HG03558 (cell line): Measurements from ENCODE around the gene KRTAP19-6.
"Not testable (repeated sequence)": the region's sequence is repeated elsewhere in the genome, so short reads cannot be mapped to it uniquely, and the experiment has no call there.

Experiments used
- ATAC-seq: cut with Tn5 transposase; IDR thresholded peaks from one replicate; pipeline ENCODE4 v1.9.1; 2021; ENCODE audit warnings: moderate number of reproducible peaks; ENCODE audit not compliant: unreplicated experiment; ENCODE audit errors: extremely low read depth

KRTAP19-6 gene, protein sequence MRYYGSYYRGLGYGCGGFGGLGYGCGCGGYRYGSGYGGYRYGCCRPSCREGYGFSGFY

DNA sequence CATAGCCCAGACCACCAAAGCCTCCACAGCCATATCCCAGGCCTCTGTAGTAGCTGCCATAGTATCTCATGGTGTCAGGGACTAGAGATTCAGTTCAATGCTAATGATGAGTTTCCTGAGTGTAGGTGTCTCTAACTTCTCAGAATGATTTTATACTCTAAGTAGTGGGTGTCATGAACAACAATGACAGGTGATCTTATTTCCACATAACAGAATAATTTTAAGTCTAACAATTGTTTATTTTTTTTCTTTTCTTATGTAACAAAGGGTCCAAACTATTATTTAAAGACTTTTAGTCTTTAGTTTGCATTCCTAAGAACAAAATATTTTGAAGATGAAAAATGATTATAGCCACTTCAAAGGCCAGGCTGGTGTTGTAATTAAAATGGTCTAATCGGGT lies at the start of gene KRTAP19-6:
Gene KRTAP19-6 (minus strand): TSS at position 101 of the 400 bp plus-strand sequence. CDS start 31 bp downstream, at position 70.
- no peak for ATAC-seq

DNA sequence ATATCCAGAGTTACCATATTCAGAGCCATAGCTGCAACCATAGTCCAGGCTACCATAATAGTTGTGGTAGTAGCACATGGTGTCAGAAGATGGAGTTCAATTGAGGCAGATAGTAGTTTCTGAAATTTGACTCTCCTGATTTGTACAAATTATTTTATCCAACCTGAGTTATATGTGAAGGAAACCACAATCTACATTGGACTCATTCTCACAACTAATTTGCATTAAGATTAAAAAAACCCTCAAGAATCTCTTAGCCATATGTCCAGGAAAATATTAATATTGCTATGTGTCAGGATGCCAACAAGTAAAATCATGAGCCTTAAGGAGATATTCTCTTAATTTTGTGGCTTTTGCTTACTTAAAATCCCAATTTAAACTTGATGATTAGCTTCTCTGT lies 48.6 kb upstream of the KRTAP19-6 start, which contains the start of gene KRTAP22-2:
Gene KRTAP22-2 (minus strand): TSS at position 101 of the 400 bp plus-strand sequence.
- ATAC-seq, result no peak

DNA sequence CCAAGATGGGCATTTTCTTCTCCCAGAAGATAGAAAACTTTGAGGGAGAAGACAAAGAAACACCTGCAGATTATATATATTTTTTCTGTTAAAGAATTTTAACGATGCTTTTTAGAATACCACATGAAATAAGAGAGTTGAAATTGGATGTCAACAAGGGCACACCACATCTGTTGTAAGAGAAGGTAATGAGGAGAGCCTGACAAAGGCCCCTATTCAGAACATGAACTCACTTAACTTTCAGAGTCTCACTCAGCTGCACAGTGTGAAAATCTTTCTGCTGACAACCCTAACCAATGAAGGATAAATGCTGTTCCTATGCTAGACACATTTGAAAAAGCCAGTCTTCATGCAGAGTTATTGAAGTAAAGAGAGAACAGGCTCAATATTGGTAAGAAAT lies 41.2 kb upstream of the KRTAP19-6 start:
- no peak for ATAC-seq

DNA sequence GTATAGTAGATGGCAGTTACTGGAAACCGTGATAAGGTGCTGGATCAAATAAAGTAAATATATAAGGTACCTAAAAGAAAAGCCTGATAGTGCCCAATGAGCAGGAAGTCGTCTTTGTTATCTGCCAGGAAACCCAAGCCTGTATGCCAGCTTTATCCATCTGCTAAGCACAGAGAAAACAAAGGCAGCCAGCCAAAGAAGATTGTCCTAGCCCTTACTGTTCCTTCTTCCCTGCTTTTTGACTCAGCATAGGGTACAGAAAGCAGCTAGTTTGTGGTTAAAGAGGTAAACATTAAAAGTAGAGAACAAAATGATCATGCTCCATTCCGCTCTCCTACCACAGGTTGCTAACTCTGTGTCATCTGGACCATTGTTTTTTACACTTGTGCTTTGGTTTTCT lies 38.5 kb upstream of the KRTAP19-6 start:
- no peak for ATAC-seq

DNA sequence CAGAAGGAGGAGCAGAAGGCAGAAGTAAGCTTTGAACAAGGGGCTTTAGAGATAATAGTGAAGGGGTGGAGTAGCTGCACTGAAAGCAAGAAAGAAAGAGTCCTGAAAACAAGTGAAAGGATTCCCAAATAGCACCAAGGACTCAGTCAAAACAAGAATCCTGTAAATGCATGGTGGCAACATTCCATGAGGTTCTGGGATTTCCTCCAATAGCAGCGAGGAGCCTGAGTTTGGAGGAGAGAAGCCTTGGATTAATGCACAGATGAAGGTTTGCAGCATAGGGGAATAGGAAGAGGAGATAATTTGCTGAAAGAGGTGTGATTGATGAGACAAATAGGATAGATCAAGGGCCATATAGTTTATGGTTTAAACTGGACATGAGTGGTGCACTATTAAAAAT lies 37.7 kb upstream of the KRTAP19-6 start:
- ATAC-seq, result no peak

DNA sequence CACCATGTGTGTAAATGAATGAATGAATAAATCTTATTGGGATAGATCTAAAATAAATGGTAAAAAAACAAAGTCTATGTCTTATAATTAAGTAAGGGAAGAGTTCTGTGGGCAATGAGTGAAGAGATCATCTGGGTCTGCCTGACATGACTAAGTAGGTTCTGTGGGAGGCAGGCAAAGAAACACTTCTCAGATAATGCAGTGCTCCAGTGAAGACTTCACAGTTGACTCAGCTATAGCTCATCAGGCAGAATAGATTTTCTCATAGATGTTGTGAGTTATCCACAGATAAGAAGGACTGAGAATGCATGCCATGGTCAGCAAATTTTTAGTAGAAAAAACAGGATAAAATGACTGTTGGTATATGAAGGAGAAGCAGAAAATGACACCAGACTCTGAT lies 36.1 kb upstream of the KRTAP19-6 start:
- ATAC-seq, result no peak

DNA sequence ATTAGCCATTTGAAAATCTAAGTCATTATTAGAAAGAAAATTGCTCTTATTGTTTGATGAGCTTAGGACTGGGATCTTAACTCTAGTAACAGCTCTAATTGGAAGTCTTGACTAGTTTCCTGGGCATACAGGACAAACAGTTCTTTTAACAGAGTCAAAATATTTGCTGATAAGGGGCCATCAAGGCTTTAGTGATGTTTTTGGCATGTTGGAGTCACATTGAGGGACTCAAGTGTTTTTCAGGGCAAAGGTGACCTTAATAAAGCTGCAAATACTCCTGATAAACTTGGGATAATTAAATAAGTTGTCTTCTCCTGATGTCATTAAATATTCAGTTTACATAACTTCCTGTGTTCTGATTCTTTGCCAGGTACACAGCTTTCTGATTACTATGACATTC lies 26.0 kb upstream of the KRTAP19-6 start:
- no peak for ATAC-seq

DNA sequence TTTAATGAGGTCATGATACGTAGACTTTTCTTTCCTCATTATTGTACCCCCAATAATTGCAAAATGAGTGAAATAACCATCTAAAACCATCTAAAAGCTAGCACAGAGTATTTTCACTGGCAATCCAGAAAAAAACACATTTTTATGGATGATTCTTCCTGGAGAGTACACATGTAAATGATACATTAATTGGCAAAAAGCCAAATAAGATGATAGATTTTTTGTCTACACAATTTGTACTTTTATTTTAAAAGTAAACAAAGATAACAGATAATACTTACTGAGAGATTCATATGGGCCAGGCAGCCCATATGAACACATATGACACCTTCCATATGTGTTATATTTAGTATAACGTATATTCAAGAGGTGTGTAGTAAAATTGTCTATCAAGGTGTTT lies 22.0 kb upstream of the KRTAP19-6 start:
- ATAC-seq, result no peak

DNA sequence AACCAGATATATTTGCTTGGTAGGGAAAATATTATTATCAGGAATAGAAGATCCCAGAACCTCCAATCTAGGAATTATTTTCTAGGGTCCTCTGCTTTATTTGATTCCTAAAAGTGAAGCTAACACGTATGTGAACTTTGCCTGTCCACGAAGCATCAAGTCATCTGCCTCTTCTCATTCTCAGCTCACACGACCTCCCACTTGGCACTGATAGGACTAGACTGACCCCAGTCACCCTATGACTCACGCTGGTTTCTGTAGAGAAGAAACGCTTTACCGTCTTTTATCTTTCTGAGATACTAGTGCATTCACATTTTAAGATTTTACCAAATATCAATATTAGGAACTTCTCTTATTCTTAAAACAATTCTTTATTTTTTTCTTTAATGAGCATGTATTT lies 21.4 kb upstream of the KRTAP19-6 start:
- ATAC-seq, result no peak

DNA sequence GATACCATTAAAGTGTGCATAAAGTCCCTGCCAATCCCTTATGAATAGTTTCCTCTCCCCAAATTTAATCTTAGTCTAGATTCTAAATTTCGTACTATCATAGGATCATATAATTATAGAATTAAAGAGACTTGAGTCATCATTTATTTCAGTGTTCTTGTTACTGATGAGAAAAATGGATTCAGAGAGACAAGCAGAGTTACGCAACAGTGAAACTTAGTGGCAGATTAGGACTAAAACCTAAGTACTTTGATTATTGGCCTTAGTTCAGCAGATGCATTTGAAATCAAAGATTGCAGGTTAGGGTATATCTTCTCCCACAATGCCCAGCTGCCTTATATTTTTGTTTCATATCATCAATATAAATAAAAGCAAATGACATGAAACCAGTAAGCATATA lies 20.3 kb upstream of the KRTAP19-6 start:
- no peak for ATAC-seq

DNA sequence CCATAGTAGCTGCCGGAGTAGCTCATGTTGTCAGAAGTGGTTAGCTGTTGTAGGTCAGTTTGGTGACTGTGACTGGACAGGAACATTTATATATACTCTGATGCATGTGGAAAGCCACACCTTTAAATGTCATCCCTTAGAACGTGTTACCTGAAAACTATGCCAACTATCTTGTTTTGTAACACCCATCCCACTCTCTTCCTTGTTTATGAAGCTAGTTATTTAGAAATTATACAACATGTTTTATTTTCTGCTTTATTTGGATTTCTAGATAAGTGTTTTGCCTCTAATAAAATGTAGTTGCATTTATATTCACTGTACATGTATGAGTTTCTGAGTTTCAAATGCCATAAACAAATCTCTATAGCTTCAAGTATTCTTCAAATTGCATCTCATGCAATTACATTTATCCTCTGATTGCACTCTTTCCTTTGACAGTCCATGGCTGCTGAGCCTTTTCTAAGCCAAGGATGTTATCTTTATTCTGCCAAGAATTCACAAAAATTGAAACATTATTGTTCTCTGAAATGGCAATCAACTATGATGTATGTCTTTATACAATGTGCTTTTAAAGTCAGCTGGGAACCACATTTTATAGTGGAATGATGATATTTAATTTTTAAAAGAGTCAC lies 19.7 kb upstream of the KRTAP19-6 start, which contains the start of gene KRTAP19-7:
Gene KRTAP19-7 (minus strand): TSS at position 51 of the 632 bp plus-strand sequence. CDS start 25 bp downstream, at position 26.
- no peak for ATAC-seq

DNA sequence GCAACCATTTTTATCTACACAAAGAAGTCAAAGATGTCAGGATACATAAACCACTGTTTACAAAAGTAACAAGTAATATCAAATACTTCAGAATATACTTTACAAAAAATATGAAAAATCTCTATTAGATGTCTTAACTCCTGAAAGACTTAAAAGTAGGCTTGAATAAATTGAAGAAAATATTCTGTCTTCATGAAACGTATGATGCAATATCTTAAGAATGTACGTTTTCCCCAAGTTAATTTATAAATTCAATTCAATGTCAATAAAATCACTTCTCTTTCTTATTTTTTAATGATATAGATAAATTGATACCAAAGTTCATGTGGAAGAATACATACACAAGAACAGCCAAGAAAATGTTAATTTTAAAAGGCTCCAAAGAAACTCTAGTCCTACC lies 13.4 kb upstream of the KRTAP19-6 start:
- no peak for ATAC-seq

DNA sequence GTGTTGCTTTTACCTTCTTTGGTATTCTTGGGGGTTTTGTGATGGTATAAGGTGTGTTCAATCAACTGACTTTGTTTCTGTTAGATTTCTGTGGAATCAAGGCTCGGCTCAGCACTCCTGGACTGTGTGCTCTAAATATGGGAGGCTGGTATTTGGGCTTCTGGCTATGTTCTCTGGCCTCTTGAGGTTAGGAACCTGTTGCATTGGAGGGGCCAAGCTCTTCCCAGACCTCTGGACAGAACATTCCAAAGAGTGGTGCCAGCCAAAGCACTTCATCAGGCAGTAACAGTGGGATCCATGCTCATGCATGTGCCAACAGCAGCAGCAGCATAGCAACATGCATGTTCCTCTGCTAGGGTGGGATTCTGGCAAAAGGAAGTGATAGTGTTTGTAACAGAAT lies 11.1 kb upstream of the KRTAP19-6 start:
- ATAC-seq, result no peak

DNA sequence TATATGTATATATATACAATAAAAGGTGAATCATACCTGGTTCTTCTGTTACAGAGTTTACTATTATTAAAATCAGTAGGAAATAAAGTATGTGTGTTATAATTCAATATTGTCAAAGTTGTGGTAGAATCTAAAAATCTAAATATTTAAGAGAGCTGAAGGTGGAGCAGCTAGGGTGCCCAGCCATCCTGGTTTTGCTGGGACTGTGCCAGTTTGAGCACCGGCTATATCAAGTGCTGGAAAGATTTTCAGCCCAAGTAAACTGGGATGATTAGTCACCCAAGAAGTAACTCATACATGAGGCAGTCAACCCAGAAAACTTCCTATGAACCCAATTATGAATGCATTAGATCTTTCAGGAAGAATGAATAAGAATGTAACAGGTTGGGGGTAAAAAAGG lies 22.8 kb downstream of the KRTAP19-6 start:
- no peak for ATAC-seq

DNA sequence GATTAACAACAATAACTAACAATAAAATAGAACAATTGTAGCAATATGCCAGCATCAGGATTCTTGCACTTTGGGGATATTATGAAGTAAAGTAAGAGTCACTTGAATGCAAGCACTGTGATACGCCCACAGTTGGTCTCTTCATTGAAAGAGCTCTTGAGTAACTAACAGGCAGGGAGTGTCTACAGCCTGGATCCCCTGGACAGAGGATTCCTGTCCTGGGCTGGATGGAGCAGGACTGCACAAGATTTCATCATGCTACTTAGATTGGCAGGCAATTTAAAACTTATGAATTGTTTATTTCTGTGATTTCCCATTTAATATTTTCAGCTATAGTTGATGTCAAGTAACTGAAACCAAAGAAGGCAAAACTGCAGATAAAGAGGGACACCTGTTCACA lies 26.0 kb downstream of the KRTAP19-6 start:
- ATAC-seq, result no peak

DNA sequence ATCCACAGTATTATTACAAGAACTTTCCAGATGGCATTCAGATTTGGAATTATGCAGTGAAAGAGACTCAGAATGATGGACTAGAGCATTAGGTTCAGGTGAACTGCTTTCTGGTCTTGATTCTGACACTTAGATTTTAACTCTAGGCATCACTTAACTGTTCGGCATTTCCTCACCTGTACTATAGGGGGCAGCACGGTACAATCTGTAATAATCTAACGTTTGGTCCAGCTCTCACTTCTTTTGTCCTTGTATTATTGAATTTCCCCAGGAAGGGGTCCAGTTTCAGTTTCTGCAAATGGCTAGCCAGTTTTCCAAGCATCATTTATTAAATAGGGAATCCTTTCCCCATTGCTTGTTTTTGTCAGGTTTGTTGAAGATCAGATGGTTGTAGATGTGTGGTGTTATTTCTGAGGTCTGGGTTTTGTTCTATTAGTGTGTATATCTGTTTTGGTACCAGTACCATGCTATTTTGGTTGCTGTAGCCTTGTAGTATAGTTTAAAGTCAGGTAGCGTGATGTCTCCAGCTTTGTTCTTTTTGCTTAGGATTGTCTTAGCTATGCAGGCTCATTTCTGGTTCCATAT lies 36.0 kb downstream of the KRTAP19-6 start:
- ATAC-seq, result not testable (repeated sequence)

DNA sequence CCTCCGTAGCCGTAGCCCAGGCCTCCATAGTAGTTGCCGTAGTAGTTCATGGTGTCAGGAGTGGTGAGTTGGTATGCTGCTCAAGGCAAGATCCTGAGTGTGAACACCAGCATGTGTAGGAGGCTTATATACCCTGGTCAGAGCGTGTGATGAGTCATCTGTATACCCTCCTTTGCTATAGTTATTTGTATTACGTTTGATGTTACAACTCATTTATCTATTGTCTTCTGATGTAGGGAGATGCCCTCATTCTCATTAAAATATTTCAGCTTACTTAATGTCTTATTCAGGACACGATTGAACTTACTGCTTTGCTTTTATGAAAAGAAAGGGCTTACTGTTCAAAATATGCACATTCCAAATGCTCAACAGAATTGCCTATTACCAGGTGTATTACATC lies 39.6 kb downstream of the KRTAP19-6 start, which contains the start of gene KRTAP19-5:
Gene KRTAP19-5 (minus strand): TSS at position 101 of the 400 bp plus-strand sequence. CDS start 51 bp downstream, at position 50.
- no peak for ATAC-seq

DNA sequence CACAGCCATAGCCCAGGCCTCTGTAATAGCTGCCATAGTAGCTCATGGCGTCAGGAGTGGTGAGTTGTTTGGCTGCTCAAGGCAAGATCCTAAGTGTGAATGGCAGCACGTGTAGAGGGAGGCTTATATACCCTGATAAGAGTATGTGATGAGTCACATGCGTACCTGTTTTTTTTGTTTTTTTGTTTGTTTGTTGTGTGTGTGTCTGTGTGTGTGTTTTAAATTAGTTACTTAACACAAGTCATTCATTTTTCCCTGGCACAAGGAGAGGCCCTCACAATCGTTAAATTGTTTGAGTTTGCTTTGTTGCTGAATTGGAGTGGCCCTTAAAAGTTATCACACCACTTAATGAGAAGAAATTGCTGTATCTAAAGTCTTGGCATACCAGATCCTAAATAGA lies 44.6 kb downstream of the KRTAP19-6 start, which contains the start of gene KRTAP19-4:
Gene KRTAP19-4 (minus strand): TSS at position 101 of the 400 bp plus-strand sequence. CDS start 55 bp downstream, at position 46.
- ATAC-seq, result no peak

DNA sequence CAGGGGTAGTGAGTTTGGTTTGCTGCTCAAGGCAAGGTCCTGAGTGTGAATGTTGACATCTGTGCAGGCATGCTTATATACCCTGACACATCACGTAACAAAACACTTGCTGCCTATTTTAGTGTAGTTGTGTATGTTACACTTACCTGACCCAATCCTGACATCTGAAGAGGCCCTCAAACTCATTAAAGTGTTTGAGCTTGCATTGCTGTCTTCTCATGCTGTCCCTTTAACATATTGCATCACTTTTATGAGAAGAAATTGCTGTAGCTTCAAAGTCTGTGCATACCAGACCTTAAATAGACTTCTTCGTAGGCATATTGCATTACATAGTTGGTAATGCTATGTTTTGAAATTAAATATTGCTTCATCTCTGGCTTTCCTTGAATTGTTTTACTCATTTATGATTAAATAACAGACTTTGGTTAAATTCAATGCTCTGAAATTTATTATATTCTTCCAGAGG lies 49.7 kb downstream of the KRTAP19-6 start, which contains the start of gene KRTAP19-3:
Gene KRTAP19-3 (minus strand): TSS at position 51 of the 466 bp plus-strand sequence. CDS start 56 bp downstream, outside the sequence.
- ATAC-seq, result no peak
